Measurements from ENCODE around the gene KRTAP19-8.

KRTAP19-8 gene

DNA sequence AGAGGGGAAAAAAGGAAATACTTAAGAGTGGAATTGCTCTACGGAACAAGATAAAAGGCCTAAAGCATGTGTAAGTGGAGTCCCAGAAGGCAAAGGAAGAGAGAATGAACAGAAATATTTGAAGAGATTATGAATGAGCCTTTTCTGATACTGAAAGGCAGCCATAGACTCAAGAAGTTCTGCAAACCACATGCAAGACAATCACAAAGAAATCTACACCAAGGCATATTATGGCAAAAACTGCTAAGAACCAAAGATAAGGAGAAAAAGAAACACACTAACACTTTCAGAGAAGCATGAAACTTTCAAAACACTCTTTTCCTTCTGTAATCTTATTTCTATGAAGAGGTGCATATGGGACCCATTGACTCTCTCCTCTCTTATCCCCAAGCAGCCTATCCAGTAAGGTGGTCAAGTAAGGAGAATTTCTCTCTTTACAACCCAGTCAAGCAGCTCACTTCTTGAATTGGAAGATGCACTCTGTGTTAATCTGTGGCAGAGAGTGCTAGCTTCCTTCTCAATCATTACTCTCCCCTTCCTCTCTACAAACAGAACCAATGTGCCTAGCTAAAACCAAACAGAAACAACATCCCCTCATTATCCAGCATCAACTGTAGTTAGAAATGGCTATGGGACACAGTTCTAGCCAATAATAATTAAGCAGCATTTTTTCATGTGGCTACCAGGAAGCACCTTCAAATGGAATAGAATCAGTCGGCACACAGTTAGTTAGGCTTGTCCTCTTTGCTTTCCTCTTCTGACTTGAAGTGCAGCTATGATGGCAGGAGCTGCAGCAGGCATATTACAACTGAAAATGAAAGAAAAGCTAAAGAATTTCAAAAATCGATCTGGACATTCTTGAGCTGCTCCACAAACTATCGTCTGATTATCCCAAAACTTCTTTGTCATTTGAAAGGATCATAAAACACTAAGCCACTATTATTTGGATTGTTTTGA lies 25.9 kb downstream of the KRTAP19-8 start:
- no peak for DNase-seq (ENCODE audit: low read depth in 2 of 3, low spot score in 2 of 3)

- DNase-seq (ENCODE audit: low read depth in 2 of 3, low spot score in 2 of 3) = no peak
Measured at GRCh38 chr21:31011412-31011811, 26.9 kb downstream of the KRTAP19-8 start.

- no peak for DNase-seq (ENCODE audit: low read depth in 2 of 3, low spot score in 2 of 3)
Measured at GRCh38 chr21:31008355-31008754, 29.9 kb downstream of the KRTAP19-8 start.

- no peak for DNase-seq (ENCODE audit: low read depth in 2 of 3, low spot score in 2 of 3)
Measured at GRCh38 chr21:31005019-31005418, 33.3 kb downstream of the KRTAP19-8 start.

DNA sequence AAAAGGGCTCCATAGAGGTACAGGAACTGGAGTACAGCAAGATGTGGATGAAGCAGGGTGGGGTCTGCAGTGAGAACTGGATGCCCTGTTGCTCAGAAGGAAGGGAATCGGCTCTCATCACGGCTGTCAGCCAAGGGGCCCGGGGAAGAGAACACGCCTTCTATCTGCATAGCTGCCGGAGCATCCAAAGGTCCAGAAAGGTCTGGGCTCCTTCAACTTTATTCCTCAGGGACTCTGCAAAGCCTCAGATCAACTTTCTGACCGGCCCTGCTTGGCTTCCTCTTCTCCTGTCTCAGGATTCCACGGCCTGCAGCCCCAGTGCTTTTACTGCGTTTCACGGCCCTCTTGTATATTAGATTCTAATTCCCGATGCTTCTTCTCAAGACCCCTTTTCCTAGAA lies 34.8 kb downstream of the KRTAP19-8 start:
- DNase-seq (ENCODE audit: low read depth in 2 of 3, low spot score in 2 of 3) = no peak

GRCh38 chr21:30997541-30997940 lies 40.7 kb downstream of the KRTAP19-8 start:
- DNase-seq (ENCODE audit: low read depth in 2 of 3, low spot score in 2 of 3) = no peak

- DNase-seq (ENCODE audit: low read depth in 2 of 3, low spot score in 2 of 3) = no peak
Measured at GRCh38 chr21:30996728-30997127, 41.5 kb downstream of the KRTAP19-8 start.

GRCh38 chr21:30994932-30995331 lies 43.3 kb downstream of the KRTAP19-8 start:
- no peak for DNase-seq (ENCODE audit: low read depth in 2 of 3, low spot score in 2 of 3)

DNA sequence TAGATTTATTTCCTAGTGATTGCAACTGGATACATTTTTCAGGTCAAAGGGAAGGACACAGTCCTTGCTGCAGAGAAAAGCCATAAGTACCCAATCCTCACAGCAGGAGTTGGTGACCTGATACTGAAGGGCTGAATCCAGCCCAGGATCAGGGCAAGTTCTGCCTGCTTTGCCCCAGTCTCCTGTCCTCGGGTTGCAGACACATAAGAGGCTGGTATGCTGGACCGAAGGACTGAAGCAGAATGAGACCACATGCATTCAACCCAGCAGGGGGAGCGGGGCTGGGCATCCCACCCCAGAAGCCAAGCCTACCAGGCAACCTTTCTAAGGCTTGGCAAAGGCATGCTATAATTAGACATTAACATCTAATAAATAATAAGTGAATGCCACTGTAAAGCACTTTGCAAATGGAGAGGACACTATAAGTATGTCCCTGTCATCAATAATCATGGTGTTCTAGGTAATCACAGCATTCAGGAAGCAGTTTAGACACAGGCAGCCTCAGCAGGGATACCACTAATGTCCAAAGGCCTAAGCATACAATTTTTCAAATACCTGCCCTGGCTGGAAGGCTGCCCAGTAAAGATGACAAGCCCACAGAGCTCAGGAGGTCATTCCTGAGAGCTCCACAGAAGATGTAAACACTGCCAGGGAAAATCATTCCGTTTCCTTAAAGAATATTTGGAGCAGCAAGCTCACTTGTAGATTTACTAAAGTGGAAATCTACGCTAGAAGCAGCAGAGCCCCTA lies 47.6 kb downstream of the KRTAP19-8 start:
- no peak for DNase-seq (ENCODE audit: low read depth in 2 of 3, low spot score in 2 of 3)

DNA sequence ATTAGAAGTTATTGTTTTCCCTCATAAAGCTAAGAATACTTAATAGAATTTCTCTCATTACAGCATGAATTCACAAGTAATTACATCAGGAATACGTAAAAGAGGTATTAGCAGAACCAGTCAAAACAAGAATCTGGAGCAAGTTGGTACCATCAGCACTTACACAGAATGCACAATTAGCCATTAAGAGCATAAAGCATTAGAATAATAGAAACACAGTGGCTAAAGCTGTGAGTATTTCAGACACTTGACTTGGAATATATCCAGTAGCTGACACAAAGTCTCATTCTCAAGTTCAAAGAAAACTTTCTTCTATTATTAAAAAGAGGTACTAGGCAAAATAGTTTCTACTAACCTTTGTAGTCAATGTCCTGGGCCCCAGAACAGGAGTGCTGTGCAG lies 49.6 kb downstream of the KRTAP19-8 start:
- no peak for DNase-seq (ENCODE audit: low read depth in 2 of 3, low spot score in 2 of 3)

All from activated CD8-positive, alpha-beta memory T cell treated with anti-CD3 and anti-CD28 coated beads for 48 hours (primary cell).